GM18951 (cell line): ENCODE results near the gene PTGDS.
"Not testable (repeated sequence)": the region's sequence is repeated elsewhere in the genome, so short reads cannot be mapped to it uniquely, and the experiment has no call there.

ENCODE experiments used
- POLR2A ChIP-seq: IDR thresholded peaks from 4 replicates; pipeline ENCODE4 v1.6.1; 2011; ENCODE audit warnings: mild to moderate bottlenecking; ENCODE audit not compliant: insufficient read length, insufficient read depth; ENCODE audit errors: extremely low read depth
- in situ Hi-C: fragments of 300-500 bp; cut with MboI; formaldehyde crosslinking; loops from one replicate; pipeline ENCODE4 v1.12.0; 2022; ENCODE audit warnings: low sequenced_read_pairs, mixed read lengths, inconsistent platforms; ENCODE audit not compliant: unreplicated experiment

The PTGDS gene

DNA sequence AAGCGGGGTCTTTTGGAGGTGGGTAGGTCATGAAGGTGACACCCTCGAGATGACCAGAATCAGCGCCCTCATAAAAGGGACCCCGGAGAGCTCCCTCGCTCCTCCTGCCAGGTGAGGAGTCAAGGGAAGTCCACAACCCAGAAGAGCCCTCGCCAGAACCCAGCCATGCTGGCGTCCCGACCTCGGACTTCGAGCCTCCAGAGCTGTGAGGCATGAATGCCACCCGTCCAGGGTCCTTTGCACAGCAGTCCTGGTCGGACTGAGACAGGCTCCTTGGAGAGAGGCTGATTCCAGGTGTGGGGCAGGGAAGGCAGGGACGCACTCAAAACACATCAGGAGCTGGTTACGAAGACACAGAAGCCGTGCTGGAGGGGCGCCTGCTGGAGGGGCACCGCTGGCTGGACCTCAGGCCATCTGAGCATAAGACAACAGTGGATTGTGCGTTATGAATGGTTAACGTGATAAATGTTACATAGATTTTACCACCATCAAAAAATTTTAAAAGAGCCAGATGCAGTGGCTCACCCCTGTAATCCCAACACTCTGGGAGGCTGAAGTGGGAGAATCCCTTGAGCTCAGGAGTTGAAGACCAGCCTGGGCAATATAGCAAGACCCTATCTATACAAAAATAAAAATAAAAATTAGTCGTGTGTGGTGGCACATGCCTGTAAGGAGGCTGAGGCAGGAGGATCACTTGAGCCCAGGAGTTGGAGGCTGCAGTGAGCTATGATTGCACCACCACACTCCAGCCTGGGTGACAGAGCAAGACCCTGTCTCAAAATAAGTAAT lies 24.7 kb downstream of the PTGDS start:
- TF ChIP-seq POLR2A, result no peak
- in situ Hi-C loops, result no loop called here

DNA sequence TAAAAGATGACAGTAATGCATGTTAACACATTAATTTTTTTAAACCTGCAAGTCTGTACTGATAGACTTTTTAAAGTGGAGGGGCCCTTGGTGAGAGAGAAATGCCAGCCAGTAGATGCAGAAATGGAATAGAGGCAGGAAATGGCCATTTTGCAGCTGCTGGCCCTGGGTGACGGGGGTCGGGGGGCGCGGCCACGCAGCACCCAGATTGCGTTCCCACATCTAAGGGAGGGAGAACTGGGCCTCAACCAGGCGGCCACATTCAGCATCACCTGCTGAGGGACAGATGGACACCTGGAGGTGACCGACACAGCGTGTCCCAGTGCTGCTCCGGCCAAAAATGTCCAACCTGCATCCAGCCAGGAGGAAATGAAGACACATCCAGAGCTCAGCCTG lies 25.3 kb downstream of the PTGDS start:
- TF ChIP-seq POLR2A, result no peak
- in situ Hi-C loops, result no loop called here

DNA sequence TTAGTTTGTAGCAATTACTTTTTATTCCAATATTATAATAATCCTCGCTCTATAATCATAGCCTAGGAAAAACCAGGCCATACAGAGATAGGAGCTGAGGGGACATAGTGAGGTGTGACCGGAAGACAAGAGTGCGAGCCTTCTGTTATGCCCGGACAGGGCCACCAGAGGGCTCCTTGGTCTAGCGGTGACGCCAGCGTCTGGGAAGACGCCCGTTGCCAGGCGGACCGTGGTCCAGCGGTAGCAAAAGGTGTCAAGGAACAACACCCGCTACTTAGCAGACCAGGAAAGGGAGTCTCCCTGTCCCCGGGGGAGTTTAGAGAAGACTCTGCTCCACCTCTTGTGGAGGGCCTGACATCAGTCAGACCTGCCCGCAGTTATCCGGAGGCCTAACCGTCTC lies 27.0 kb downstream of the PTGDS start:
- in situ Hi-C loops, result not testable (repeated sequence)

GRCh38 chr9:137006116-137007003 lies 29.1 kb downstream of the PTGDS start:
- in situ Hi-C loops, result no loop called here
- no peak for TF ChIP-seq POLR2A

DNA sequence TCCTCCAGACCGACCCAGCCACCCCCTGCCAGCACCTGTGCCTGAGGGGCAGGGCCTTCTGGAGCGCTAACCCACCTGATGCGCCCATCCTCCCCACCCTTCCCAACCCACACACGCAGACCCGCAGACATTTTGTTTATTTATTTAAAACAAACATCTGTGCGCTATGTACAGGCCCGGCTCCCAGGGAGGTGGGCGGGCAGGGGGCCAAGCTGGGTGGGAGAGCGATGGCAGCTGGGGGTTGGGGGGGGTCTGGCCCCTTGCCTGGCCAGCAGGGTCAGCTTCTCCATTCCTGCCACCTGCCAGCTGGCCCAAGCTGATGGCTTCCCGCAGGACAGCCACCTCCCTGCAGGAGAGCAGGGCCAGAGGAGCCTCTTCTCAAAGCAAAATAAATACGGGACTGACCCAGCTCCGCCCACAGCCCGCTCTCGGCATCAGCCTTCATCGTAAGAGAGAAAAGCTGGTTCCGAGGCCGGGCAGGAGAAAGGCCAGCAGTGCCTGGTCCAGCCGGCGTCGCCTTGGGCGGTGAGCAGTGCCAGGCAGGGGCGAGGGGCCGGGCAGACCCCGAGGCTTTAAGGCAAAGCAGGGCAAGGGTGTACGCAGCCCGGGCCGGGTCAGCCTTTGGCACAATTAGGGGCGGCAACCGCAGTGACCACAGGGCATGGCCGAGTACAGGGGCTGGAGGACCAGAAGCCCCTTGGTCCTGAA lies 30.0 kb downstream of the PTGDS start:
- TF ChIP-seq POLR2A, result no peak
- in situ Hi-C loops, result no loop called here

DNA sequence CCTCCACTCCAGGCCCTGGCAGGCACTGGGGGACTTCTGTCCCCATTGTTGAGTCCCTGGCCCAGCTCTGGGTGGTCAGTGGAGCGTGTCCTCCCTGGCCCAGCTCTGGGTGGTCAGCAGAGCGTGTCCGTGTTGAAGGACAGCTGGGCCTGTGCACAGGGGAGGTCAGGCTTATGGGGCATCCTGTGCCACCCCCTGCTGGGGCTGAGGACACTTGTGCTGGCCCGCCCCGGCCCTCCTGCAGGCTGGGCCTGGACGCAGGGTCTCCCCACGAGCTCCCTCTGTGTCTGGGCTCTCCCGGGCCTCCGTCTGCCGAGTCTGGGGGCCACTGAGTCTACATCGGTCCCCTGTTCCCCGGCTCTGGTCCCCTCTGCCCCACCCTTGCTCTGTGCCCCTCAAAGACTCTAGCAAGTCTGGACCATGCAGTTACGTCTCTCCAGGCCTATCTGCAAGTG lies 30.5 kb downstream of the PTGDS start:
- TF ChIP-seq POLR2A, result no peak
- in situ Hi-C loops, result no loop called here

DNA sequence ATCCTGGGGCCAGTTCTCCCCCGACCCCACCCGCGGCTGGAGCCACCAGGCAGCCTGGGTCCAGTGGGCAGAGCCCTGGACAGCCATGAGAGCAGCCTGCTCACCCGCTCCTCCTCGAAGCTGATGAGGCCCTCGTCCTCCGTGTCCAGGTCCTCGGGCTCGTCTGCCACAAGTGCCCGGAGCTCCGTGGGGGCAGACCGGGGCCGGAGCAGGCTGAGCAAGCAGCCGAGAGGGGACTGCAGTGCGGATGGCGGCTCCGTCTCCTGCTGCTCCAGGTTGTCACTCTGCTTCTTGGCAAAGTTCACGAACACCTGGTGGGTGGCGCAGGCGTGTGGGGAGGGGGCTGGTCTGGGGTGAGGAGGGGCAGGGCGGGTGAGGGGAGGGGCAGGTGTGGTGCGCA lies 31.0 kb downstream of the PTGDS start:
- in situ Hi-C loops, result no loop called here
- TF ChIP-seq POLR2A, result no peak

- in situ Hi-C loops, result no loop called here
These were observed 31.9 kb downstream of the PTGDS start for GRCh38 chr9:137009217-137009616.

DNA sequence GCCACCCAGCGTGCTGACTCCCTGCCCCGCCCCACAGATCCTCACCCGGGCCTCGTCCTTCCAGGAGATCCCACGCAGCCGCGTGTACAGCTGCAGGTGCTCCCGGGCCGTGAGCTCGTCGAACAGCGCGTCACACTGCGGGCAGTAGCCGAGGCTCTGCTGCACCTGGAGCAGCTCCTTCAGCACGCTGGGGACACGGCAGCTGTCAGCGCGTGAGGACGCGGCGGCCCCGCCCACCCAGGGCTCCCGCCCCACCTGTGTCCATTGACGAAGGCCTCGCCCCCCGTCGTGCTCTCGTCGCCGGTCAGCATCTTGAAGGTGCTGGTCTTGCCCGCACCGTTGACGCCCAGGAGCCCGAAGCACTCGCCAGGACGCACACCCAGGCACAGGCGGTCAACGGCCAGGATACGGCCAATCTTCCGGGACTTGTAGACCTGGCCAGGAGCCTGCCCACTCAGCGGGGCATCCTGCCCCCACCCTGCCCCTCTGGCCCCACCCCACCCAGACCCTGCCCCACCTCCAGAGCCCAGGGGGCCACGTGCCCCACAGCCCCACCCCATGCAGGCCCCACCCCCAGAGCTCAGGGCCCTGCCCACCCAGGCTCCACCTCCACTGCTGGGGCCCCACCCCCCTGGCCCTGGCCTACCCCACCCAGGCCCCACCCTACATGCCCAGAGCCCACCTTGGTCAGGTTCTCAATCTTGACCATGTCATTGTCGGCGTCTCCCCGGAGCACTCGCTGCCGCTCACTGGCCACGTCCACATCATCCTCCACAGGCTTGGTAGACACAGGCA lies 32.8 kb downstream of the PTGDS start:
- TF ChIP-seq POLR2A, result no peak
- in situ Hi-C loops, result no loop called here

More at GRCh38 chr9:137009217-137009616, 31.9 kb downstream of the PTGDS start:
- no peak for TF ChIP-seq POLR2A

GRCh38 chr9:137011156-137011555 lies 33.9 kb downstream of the PTGDS start:
- in situ Hi-C loops, result no loop called here
- no peak for TF ChIP-seq POLR2A

GRCh38 chr9:137011907-137012675 lies 34.8 kb downstream of the PTGDS start:
- TF ChIP-seq POLR2A, result no peak
- in situ Hi-C loops, result no loop called here
